ENCODE results near the gene CYB5D1. TPM values are rescaled to one million over a fixed set of nuclear protein-coding genes. Genes with fewer than 3 reads are reported as not detected.
A peak's percentile ranks its signal among the peaks of the same experiment; 100 is the strongest.
"Not testable (repeated sequence)": the region's sequence is repeated elsewhere in the genome, so short reads cannot be mapped to it uniquely, and the experiment has no call there.

Gene CYB5D1
- total RNA-seq, 1 experiment from 2014 or later = 6.1 TPM

DNA sequence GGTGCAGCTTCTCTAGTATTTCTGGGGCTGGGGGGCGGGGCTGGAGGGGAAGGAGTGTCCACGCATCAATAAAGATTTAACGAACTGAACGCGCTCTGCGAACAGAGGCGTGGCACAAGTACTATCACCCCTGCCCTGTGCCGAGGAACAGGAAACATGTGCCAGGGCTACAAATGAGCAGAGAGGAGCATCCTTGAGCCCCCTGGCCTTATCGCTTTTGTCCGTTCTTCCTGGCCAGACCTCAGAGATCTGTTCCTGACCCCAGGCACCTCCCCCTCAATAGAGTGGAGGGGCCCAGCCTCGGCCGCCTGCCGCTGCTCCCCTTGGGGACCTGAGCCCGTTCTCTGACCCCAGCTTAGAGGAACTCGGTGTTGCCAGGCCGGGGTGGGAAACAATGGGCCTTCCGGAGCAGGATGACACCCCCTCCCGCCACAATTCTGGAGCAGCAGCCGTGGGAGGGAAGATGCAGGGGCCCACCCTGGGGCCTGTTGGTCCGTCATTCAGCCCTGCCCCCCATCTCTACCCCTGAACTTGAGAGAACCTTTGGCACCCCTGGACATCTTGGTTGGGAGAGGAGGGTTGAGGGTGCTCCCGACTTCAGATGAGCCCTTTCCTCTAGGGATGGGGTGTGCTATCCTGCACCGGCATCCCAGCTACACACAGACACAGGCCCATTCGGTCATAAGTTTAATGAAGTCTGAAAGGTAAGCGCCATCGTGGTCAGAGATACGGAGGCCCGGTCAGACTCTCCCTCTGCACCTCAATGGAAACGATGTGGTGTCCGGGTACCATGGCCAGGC, 1.6 kb upstream of the CYB5D1 start:
- DNase-seq (ENCODE audit: low read depth) = peak; percentile 48

DNA sequence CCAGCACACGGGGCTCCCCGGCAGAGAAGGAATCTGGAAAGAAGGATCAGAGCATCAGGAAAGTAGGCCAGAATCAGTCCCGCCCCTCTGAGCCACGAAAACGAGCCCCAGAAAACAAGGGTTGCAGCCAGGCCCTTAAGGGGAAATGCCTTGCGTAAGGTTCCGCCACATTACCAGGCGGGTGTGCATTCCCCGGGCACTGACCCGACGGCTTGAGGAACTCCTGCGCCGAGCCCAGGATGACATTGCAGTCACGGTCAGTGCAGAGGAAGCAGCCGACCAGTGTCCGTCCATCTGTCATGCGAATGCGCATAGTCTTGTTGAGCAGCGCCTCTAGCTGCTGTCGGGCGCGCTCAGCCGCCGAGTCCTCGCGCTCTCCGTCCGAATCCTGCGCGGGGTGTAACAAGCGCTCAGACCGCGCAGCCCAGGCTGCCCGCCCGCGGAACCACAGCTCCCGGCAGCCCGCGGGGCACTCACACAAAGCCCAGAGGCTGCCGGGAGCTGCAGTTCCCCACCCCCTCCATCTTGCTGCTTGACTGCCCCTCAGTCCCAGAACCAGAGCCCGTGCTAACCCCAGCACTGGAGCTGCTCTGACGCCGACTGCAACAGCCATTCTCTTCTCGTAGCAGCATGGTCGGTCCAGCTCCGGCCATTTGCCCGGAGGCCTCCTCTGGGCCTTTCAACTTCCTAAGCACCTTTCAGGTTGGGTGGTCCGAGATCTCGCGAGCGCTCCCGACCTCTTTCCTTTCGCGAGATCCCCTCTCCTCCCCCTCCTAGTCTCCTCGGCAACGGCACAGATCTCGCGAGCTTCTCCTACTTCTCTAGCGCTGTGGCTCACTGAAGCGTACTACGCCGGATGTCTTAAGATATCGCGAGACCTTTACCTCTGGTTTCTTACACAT, 741 bp upstream of the CYB5D1 start, which contains the start of gene NAA38:
TSS of gene NAA38 (minus strand) at position 749 of the 902 bp plus-strand sequence. CDS start at position 653, 96 bp downstream.
- peak; percentile 99 for DNase-seq (ENCODE audit: low read depth)

DNA sequence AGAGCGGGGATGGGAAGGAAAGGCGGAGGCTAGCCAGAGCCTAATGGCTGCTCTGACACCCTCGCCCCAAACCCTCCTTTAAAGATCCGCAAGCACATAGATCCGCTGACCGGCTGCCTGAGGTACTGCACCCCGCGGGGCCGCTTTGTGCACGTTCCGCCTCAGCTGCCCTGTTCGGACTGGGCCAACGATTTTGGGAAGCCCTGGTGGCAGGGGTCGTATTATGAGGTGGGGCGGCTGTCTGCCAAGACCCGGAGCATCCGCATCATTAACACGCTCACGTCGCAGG, 663 bp downstream of the CYB5D1 start:
- peak; percentile 58 for DNase-seq (ENCODE audit: low read depth)

DNA sequence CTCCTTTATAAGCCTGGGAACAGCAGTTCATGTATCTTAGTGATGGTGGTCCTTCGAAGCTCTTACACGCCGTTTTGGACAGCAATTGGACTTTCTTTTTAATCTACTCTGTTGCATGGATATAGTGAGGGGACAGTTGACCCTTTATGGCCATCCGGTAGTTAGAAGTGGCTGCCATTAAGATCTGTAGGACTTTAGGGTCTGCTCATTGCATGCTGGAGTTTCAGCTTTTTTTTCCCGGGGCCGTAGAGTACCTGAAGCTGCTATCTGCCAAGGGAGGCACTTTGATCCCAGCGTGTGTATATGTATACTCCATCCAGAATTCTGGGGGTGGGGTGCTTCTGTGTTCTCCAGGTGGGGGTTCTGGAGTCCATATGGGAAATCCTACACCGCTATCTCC, 1.2 kb downstream of the CYB5D1 start:
- DNase-seq (ENCODE audit: low read depth) = no peak

DNA sequence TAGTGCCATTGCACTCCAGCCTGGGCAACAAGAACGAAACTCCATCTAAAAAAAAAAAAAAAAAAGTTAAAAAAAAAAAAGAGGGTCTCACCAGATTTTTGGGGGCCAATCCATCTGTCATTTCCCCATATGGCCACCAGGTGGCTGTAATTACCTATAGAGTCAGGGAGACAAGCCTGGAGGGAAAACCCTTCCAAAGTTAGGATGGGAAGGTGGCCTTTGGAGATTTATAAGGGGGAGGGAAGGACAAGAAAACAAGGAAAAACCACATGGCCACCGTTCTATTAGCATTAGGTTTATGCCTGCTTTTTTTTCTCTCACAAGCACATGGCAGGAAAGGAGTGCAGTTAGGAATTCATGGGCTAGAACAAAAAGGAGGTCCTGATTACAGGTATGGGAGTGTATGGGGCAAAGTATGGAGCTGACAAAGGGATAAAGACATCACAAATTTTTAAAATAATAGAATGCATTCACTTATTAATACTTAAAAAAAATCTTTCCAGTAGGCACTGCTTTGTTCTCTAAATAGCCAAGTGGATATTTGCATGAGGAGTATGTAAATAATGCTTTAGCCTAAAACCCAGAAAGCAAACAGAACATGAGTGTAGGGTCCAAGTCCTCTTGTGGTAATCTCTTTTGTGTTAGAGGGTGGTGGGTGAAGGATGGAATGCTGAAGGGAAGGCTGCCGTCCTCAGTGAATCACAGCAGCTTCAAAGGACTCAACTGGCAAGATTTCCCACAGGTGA, 5.1 kb downstream of the CYB5D1 start:
- DNase-seq (ENCODE audit: low read depth) = peak; percentile 57

DNA sequence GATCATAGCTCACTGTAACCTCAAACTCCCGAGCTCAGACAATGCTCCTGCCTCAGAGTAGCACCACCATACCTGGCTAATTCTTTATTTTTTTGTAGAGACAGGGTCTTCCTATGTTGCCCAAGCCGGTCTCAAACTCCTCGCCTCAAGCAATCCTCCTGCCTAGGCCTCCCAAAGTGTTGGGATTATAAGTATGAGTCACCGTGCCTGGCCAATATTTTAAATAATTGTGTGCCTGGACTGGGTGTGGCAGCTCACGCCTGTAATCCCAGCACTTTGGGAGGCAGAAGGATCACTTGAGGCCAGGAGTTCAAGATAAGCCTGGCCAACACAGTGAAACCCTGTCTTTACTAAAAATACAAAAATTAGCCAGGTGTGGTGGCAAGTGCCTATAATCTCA, 6.6 kb downstream of the CYB5D1 start:
- DNase-seq (ENCODE audit: low read depth) = not testable (repeated sequence)

DNA sequence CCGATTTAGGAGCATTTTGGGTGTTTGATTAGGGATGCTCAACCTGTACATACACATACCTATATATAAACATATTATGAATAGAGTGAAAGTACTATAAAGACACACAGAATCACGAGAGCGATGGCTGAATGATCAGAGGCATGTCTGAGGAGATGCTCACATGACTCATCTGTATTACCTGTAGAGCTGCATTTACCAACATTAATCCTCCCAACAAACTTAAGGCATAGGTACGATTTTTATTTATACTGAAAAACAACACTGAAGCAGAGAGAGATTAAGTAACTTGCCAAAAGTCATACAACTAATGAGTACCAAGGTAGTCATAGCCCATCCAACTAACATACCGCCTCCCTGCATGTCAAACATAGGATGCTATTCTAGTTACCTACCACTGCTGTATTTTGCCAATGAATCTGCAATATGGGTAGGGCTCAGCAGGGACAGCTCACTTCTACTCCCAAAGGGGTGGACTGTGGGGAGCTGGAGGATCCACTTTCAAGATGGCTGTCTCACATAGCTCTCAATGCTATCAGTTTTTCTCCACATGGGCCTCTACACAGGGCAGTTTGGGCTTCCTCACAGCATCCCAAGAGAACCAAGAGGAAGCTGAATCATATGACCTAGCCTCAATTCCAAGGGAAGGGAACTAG, 7.3 kb downstream of the CYB5D1 start:
- no peak for DNase-seq (ENCODE audit: low read depth)

GRCh38 chr17:7867881-7868329, 10.1 kb downstream of the CYB5D1 start:
- DNase-seq (ENCODE audit: low read depth) = no peak

GRCh38 chr17:7873051-7873450, 15.2 kb downstream of the CYB5D1 start:
- DNase-seq (ENCODE audit: low read depth) = no peak

DNA sequence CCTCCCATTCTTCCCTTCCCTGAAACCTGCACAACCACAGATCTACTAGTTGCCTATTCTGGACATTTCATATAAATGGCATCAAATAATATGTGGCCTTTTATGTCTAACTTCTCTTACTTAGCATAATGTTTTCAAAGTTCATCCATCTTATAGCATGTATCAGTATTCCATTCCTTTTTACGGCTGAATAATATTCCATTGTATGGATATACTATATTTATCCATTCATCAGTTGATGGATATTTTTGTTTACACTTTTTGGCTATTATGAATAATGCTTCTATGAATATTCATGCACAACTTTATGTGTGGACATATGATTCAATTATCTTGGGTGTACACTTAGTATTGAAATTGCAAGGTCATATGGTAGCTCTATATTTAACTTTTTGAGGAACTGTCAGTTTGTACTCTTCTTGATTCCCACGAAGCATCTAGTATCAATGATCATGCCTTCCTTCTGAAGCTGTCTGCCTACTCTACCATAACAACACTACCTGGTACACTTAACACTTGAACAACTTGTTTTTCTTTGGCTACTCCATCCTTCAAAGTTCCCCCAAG, 18.1 kb downstream of the CYB5D1 start:
- DNase-seq (ENCODE audit: low read depth) = no peak

DNA sequence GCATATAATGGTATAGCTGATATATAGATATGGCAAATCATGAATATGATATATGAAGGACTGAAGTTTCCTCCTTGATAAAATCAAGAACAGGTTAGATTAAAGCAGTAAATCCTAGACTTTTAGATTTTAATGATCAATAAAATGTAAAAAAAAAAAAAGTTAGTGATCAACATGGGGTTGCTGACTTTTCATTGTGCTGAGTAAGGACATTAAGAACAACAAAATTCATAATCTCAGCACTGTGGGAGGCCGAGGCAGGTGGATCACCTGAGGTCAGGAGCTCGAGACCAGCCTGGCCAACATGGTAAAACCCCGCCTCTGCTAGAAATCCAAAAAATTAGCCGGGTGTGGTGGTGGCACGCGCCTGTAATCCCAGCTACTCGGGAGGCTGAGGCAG, 20.4 kb downstream of the CYB5D1 start:
- DNase-seq (ENCODE audit: low read depth) = no peak

- DNase-seq (ENCODE audit: low read depth) = no peak
These were observed 22.5 kb downstream of the CYB5D1 start for GRCh38 chr17:7880076-7880868.

GRCh38 chr17:7881276-7882054, 23.7 kb downstream of the CYB5D1 start:
- DNase-seq (ENCODE audit: low read depth) = no peak

GRCh38 chr17:7882068-7882467, 24.3 kb downstream of the CYB5D1 start:
- no peak for DNase-seq (ENCODE audit: low read depth)

- DNase-seq (ENCODE audit: low read depth) = no peak
These were observed 24.8 kb downstream of the CYB5D1 start for GRCh38 chr17:7882629-7883028.

GRCh38 chr17:7883781-7884386, 26.1 kb downstream of the CYB5D1 start:
- DNase-seq (ENCODE audit: low read depth) = peak; percentile 8

DNA sequence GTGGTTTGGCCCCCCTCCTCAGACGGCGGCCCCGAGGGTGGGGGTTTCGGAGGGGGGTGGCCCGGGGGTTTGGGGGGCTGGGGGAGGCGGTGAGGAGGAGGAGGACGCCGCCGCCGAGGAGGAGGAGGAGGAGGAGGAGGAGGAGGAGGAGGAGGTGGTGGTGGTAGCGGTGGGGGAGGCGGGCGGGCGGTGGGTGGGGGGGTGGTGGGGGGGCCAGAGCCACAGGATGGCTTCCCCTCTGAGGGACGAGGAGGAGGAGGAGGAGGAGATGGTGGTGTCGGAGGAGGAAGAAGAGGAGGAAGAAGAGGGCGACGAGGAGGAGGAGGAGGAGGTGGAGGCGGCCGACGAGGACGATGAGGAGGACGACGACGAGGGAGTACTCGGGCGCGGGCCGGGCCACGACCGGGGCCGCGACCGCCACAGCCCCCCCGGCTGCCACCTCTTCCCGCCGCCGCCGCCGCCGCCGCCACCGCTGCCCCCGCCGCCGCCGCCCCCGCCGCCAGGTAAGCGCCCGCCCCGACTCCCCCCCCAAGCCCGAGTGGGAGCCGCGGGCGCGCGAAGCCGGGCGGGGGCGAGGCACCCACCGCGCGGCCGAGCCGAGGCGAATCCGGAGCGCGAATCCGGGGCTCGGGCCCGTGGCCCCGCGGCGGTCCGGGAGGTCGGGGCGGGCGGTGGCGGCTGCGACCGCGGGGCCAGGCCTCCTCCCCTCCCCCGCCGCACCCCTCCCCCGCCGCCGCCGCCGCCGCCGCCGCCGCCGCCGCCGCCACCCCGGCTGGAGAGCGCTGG, 27.0 kb downstream of the CYB5D1 start:
- DNase-seq (ENCODE audit: low read depth) = no peak
